Measurements from ENCODE around the gene TTBK1. TPM values are rescaled to one million over a fixed set of nuclear protein-coding genes. Genes with fewer than 3 reads are reported as not detected.

TTBK1 gene
- polyA plus RNA-seq, 1 of the 3 experiments (the other 2 are of a cell fraction) = 0.94 TPM

- TF ChIP-seq, protein P1, sequence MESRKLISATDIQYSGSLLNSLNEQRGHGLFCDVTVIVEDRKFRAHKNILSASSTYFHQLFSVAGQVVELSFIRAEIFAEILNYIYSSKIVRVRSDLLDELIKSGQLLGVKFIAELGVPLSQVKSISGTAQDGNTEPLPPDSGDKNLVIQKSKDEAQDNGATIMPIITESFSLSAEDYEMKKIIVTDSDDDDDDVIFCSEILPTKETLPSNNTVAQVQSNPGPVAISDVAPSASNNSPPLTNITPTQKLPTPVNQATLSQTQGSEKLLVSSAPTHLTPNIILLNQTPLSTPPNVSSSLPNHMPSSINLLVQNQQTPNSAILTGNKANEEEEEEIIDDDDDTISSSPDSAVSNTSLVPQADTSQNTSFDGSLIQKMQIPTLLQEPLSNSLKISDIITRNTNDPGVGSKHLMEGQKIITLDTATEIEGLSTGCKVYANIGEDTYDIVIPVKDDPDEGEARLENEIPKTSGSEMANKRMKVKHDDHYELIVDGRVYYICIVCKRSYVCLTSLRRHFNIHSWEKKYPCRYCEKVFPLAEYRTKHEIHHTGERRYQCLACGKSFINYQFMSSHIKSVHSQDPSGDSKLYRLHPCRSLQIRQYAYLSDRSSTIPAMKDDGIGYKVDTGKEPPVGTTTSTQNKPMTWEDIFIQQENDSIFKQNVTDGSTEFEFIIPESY (IDR thresholded peaks at IDR 0.05; ENCODE audit: borderline replicate concordance, low read depth) = no peak
- TF ChIP-seq RCOR1 (IDR thresholded peaks at IDR 0.05; ENCODE audit: low read length) = no peak
- TF ChIP-seq MEF2A (IDR thresholded peaks at IDR 0.05; ENCODE audit: borderline replicate concordance, low read depth) = no peak
- no peak for TF ChIP-seq PBX3 (IDR thresholded peaks at IDR 0.05)
- TF ChIP-seq, protein P2, sequence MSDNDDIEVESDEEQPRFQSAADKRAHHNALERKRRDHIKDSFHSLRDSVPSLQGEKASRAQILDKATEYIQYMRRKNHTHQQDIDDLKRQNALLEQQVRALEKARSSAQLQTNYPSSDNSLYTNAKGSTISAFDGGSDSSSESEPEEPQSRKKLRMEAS (IDR thresholded peaks at IDR 0.05; ENCODE audit: low read depth) = no peak
- no peak for TF ChIP-seq SIN3A (IDR thresholded peaks at IDR 0.05; ENCODE audit: borderline replicate concordance, low read depth, low read length)
Observed at GRCh38 chr6:43282060-43282459, 38.8 kb downstream of the TTBK1 start (continued).

DNA sequence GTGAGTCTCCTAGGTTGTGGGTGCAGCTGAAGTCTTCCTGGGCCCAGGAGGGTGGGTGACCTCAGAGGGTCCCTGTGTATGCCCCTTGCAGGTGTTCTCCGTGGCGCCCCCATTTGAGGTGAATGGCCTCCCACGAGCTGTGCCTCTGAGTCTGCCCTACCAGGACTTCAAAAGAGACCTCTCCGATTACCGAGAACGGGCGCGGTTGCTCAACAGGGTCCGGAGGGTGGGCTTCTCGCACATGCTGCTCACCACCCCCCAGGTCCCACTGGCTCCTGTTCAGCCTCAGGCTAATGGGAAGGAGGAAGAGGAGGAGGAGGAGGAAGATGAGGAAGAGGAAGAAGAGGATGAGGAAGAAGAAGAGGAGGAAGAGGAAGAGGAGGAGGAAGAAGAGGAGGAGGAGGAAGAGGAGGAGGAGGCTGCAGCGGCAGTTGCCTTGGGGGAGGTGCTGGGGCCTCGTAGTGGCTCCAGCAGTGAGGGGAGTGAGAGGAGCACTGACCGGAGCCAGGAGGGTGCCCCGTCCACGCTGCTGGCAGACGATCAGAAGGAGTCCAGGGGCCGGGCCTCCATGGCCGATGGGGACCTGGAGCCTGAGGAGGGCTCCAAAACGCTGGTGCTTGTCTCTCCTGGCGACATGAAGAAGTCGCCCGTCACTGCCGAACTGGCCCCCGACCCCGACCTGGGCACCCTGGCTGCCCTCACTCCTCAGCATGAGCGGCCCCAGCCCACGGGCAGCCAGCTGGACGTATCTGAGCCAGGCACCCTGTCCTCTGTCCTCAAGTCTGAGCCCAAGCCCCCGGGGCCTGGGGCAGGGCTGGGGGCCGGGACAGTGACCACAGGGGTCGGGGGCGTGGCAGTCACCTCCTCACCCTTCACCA is 39.6 kb downstream of the TTBK1 start:
- no peaks in the 10 kb centered on the region for H3K36me3 ChIP-seq (replicated peaks in 1 of 2; ENCODE audit: control insufficient read depth in 1 of 2, insufficient read depth in 2 of 2, low read length in 1 of 2)
- CTCF ChIA-PET = no interaction called here
- H3K9me3 ChIP-seq = no peaks in the 10 kb centered on the region
- no peak overlapping the region for H2AFZ ChIP-seq (ENCODE audit: low read depth)
- H3K4me1 ChIP-seq (ENCODE audit: control insufficient read depth in 1 of 2, insufficient read depth in 2 of 2, low read depth in 1 of 2, low read length in 1 of 2) = no peaks in the 10 kb centered on the region
- H3F3A ChIP-seq (replicated peaks; ENCODE audit: insufficient read depth) = no peaks in the 10 kb centered on the region
- H4K20me1 ChIP-seq (ENCODE audit: insufficient read depth) = no peaks in the 10 kb centered on the region
- no peak overlapping the region for H3K9ac ChIP-seq
- no peak overlapping the region for H3K4me2 ChIP-seq
- TF ChIP-seq, protein P1 (IDR thresholded peaks at IDR 0.05; ENCODE audit: borderline replicate concordance, low read depth) = no peak
- TF ChIP-seq JUND (IDR thresholded peaks at IDR 0.05) (no peak), GABPA (IDR thresholded peaks at IDR 0.05; ENCODE audit: low read depth) (no peak), SIN3A (IDR thresholded peaks at IDR 0.05; ENCODE audit: borderline replicate concordance, low read depth, low read length) (no peak), TEAD4 (IDR thresholded peaks at IDR 0.05; ENCODE audit: borderline replicate concordance, insufficient read depth) (no peak), POLR2AphosphoS5 (IDR thresholded peaks at IDR 0.05; ENCODE audit: low read depth, low read length) (no peak), FOXJ3 (CRISPR knock-in tag; IDR thresholded peaks at IDR 0.05) (no peak), EP300 (IDR thresholded peaks at IDR 0.05; ENCODE audit: borderline replicate concordance in 1 of 2, low read depth in 1 of 2, low read length in 1 of 2) (no peak), YY1 (IDR thresholded peaks at IDR 0.05; ENCODE audit: low read depth) (no peak)
- no peaks in the 10 kb centered on the region for H3K27me3 ChIP-seq (ENCODE audit: insufficient read depth)
- H3K9me2 ChIP-seq = no peaks in the 10 kb centered on the region
- H3K27ac ChIP-seq (ENCODE audit: low read depth in 2 of 2, low read length in 1 of 2) = no peak overlapping the region
- DNase-seq = no peak
- H3K4me3 ChIP-seq (ENCODE audit: low read depth in 2 of 2, low read length in 1 of 2) = no peak overlapping the region
- 82% methylated on average over 23 of the region's 32 CpGs for WGBS (ENCODE audit: low lambda C conversion rate)
- no peaks in the 10 kb centered on the region for H3K79me2 ChIP-seq (ENCODE audit: insufficient read depth)
- POLR2A ChIA-PET = no interaction called here
